Islet precursor cell (in vitro differentiated cells): ENCODE results near the gene PHLPP1.
A peak's percentile ranks its signal among the peaks of the same experiment; 100 is the strongest.

Experiments
- DNase-seq: peaks from one replicate; pipeline ENCODE4 v3.0.0-alpha.2; 2018

Gene PHLPP1

GRCh38 chr18:63025251-63026090 lies 310.1 kb downstream of the PHLPP1 start:
- peak; percentile 77 for DNase-seq

DNA sequence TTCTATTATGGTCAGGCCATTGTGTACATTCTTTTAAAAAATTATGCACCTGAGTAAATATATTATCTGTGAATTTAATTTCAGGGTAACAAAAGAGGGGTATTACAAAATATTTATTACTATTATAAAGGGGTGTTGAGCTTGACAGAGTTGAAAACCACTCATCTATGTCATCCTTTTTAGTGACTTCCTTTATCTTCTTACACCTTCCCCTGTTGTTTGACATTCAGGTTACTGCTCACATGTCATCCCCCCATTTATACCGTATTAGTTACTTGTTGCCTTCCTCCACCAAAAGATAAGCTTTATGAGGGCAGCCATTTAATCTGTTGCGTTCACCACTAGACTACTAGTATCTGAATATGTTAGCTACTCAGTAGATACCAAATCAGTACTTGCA lies 313.0 kb downstream of the PHLPP1 start:
- no peak for DNase-seq
